ENCODE data around the gene OR2T35.

OR2T35 gene

DNA sequence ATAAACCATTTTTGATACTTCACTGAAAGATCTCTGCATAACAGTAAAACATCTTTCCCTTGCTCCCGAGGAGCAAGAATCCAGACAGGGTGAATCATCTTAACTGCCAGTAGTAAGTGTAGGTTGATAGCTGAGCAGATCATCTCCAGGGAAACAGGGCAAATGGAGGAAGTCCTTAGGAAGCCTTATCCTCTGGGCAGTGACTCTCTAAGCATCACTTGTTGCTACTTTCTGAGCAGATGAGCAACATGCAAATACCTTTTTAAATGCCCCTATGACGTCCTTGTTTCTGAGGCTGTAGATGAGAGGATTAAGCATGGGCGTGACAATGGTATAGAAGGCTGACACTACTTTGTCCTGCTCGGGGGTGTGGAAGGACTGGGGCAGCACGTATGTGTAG lies 19.1 kb downstream of the OR2T35 start:
- DNase-seq (ENCODE audit: low read depth): no peak

DNA sequence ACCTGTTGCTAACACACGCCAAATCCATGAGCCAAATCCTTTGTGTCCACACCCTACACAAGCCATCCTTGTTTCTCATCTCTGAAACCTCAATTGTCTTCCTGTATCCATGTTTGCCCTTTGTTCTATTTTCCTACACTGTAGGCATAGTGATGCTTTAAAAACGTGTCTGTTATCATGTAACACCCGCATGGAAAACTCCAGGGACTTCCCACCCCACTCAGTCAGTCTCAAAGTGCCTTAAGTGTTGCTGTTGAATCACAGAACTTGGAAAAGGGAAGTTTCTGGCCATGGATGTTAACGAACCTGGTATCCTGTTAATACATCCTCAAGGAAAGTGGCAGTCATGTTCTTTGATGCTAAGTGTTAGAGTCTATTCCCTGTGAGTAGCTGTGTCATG lies 19.9 kb downstream of the OR2T35 start:
- DNase-seq (ENCODE audit: low read depth): no peak

DNA sequence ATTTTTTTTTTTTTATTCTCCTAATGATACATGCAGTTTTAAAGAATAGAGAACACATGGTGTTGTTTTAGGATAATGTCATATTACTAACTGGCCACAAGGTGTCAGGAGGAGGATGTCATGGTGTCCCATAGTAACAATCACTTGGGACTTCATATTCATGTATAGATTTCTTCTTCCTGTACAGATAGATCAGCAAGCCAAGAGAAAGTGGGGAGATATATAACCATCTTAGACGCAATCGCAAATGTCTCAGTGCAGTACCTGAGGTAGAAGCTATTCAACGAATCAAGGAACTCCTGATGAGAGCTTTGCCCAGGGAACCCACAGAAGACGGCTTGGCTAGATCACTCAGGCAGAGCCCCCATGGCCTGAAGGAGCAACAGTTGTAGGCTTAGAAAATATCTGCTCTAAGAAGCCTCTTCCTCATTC lies 22.5 kb downstream of the OR2T35 start:
- DNase-seq (ENCODE audit: low read depth): no peak

DNA sequence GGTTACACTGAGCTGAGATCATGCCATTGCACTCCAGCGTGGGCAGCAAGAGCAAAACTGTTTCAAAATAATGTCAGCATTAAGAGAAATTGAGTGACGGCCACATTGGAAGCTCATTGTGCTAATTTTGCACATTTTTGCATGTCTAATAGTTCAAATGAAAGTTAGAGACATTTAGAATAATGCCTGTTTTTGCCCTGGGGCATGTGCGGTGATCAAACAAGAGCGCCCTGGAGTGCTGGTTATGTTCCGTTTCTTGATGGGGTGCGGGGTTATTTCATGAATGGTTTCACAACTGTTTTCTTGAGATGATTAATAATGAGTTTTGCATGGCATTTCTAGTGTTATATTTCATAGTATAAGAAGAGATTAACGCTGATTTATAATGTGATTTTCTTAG lies 23.3 kb downstream of the OR2T35 start:
- DNase-seq (ENCODE audit: low read depth): no peak

DNA sequence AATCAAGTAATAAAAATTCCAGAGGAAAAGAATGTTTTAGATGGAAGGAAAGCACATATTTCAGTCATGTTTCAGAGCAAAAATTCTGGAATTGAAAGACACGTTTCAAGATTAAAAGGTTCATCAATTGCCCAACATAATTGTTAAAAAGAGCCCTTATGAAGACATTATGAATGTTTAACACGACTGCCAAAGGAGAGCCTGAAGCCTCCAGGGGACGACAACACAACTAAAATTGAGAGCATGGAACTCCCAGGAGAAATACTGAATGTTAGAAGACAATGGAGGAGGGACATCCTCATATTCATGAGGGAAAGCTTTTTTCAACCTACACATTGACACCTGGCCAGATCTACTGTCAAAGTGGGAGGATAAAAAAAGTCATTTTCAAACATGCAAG lies 26.2 kb downstream of the OR2T35 start:
- no peak for DNase-seq (ENCODE audit: low read depth)

DNA sequence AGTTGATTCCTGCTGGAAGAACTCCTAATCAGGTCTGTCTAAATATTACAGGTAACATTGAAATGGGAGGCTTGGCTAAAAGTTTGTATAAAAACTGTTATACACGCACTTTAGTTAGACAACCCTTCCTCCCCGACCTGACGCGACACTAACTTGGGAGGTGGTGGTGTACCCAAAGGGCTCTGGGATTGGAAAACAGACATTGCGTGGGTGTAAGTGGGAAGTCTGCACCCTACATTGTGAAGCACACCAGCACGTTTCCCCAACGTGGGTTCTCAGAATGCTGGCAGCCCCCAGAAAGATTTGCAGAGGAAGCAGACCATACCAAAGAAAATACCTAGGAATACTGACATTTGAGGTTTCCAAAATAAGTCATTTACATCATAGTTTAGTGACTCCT lies 27.0 kb downstream of the OR2T35 start:
- DNase-seq (ENCODE audit: low read depth): no peak

DNA sequence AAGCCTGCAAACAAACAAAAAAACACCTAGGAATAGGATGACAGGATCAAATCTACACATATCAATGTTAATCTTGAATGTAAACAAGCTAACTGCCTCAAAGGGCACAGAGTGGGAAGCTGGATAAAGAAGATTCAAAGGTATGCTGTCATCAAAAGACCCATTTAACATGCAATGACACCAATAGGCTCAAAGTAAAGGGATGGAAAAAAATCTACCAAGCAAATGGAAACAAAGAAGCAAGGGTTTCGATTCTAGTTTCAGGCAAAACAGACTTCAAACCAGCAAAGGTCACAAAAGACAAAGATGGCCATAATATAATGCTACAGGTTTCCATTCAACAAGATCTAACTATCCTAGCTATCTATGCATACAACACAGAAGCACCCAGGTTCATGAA lies 31.3 kb downstream of the OR2T35 start:
- no peak for DNase-seq (ENCODE audit: low read depth)

DNA sequence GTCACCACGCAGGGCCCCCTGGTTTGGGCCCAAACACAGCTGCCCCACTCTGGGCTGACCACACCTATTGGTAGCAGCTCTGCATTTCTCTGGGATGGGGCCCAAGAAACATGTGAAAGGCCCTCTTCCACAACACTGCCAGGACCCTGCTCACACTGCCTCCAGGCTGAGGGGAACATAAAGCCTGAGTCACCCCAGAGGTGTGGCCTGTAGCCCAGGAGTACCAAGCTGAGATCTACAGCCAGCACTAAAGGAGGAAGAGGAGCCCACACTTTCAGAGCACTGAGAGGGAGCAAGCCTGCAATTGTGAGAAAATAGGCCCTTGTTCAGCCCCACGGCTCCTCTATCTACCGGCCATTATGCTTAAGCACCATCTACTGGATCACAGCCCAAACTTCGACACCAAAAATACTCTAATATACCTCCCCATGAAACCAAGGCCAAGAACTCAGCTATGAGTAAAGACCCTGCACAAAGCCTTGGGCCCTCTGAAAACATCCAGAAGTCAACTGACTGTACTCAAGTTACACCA lies 33.1 kb downstream of the OR2T35 start:
- DNase-seq (ENCODE audit: low read depth): no peak

DNA sequence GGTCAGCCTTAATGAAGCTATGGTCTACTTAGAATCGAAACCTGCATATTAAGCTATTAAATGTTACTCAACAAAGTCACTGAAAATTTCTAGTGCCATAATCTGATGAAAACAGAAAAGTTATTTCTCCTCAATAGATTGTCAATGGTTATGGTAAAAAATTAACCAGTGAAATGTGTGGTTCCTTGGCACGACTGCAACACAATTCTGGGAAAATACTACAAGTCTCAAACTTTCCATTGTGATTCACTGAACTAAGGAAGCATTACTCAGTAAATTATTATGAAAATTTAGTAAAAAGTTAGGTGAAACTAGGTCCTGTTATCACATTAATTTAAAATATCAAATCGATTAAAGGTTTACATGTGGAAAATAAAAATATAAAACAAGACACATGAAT lies 34.8 kb downstream of the OR2T35 start:
- no peak for DNase-seq (ENCODE audit: low read depth)

DNA sequence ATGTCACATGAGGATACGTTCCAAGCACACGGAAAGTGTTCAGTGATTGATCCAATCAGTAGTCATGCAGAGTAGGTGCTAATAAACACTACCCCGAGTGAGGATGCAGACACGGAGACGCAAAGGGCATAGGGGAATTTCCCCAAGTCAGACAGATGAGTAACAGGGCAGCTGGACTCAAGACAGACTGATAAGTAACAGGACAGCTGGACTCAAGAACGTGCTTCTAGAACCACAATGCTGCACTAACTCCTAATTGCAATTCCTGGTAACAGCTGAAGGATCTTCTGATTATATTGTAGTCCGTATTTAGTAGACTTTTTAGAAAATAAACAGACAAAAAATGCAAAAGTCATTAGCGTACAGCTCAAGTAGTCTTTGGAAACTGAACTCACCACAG lies 45.7 kb downstream of the OR2T35 start:
- no peak for DNase-seq (ENCODE audit: low read depth)

DNA sequence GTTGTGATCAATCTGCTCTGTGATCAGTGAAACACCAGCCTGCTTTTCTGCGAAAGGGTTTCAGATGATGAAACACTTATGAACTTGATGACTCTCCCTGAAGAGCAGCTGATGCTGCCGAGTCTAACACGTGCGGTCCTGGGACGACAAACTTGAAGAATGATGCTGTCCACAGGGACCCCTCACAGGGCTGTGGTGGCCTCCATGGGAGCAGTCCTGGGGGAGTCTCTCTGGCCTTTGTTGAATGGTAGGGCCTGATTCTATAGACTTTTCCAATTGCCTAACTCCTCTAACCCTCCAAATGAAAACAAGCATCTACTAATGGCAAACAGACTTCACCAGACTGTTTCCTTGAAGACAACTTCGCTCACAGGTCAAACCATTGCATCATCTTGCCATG lies 47.5 kb downstream of the OR2T35 start, which contains the start of gene OR2T10:
Gene OR2T10, minus strand, starts transcription at position 112 of the 400 bp plus-strand sequence. CDS start 3,932 bp downstream, outside the sequence.
- DNase-seq (ENCODE audit: low read depth): no peak

DNA sequence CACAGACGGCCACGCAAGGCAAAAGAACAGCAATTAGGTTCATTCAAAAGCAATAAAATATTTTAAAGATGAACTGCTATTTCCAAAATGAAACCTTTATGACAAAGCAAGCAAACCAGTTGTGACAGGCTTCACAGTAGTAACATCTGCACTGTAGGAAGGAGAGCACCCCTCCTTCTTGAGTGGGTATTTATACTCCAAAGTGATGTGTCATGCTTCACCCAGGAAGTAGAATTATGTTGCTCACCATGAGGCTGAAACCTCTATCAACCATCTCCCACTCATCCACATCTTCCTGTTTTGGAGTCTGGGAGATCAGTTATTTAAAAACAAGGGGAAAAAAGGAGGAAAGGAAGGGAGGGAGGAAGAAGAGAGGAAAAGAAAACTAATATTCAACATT lies 48.5 kb downstream of the OR2T35 start:
- DNase-seq (ENCODE audit: low read depth): no peak

DNA sequence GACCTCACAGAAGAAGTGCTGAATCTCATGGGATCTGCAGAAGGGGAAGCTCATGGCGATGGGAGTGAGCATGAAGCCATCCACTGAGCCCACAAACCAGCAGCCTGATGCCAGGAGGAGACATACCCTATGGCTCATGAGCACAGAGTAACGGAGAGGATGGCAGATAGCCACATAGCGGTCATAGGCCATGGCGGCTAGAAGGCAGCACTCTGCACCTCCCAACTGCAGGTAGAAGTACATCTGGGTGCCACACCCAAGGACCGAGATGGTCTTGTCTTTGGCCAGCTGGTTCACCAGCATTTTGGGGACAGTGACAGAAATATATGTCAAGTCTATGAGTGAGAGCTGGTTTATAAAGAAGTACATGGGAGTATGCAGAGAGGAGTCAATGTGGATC lies 51.9 kb downstream of the OR2T35 start:
- no peak for DNase-seq (ENCODE audit: low read depth)

DNA sequence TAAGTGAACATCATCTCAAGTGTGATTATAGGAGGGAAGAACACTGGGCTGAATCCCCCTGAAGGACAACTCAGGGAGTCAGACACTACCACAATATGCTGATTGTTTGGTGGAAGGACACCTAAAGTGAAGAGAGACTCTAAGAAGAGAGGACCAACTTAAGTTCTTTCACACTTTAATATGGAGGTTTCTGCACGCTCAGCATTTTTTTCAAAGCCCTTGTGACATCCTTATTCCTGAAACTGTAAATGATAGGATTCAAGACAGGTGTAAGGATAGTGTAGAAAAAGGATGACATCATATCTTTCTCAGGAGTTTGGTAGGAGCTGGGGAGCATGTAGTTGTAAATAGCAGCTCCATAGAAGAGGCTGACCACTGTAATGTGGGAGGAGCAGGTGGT lies 52.4 kb downstream of the OR2T35 start:
- no peak for DNase-seq (ENCODE audit: low read depth)

DNA sequence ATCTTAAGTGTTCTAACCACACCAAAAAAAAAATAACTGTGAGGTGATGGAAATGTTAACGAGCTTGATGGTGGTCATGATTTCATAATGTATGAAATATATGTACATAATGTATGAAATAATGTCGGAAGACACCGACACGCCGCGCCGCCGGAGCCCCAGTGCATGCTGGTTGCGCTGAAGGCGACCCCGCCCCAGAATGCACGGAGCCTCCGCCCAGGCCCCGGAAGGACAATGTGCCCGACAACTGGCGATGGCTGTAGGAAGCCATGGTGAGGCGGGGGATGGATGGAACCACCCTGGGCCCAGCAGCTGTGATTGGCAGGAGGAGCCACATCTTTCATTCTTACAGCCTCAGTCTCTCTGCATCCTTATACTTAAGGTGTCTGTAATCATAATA lies 55.0 kb downstream of the OR2T35 start:
- DNase-seq (ENCODE audit: low read depth): no peak

DNA sequence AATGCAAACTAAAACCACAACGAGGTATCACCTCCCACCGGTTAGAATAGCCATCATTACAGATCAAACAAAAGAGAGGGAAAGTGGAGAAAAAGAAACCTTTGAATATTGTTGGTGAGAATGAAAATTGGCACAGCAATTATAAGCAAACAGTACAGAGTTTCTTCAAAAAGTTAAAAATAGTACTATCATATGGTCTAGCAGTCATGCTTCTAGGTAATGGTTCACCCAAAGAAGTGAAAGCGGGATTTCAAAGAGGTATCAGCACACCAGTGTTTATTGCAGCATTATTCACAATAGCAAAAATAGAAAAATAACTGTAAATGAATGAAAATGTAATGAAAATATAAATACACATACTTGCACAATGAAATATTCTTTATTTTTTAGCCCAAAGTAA lies 55.7 kb downstream of the OR2T35 start:
- DNase-seq (ENCODE audit: low read depth): no peak
